ENCODE data around the gene TFCP2.

TFCP2 gene

GRCh38 chr12:51171884-51172514 is 936 bp downstream of the TFCP2 start:
- Histone ChIP-seq H3F3A (ENCODE audit: insufficient read depth, low read length) (no peaks in the 10 kb centered on the region), H3K9me2 (replicated peaks; ENCODE audit: insufficient read depth, low read length) (no peaks in the 10 kb centered on the region), H3K9me3 (replicated peaks; ENCODE audit: insufficient read depth, low read length) (no peaks in the 10 kb centered on the region), H3K36me3 (replicated peaks; ENCODE audit: insufficient read depth, low read length) (no peaks in the 10 kb centered on the region), H3K9ac (ENCODE audit: low read length) (peak overlapping the region; percentile 60; the same call in 1 of the 2 replicates), H2AFZ (ENCODE audit: low read length) (peak overlapping the region; percentile 75), H3K4me3 (ENCODE audit: low read length) (peak overlapping the region; percentile 68), H3K4me1 (ENCODE audit: low read length) (no peaks in the 10 kb centered on the region), H3K4me2 (ENCODE audit: low read depth, low read length) (peak overlapping the region; percentile 55), H3K27me3 (replicated peaks; ENCODE audit: insufficient read depth, low read length) (no peaks in the 10 kb centered on the region), H3K27ac (ENCODE audit: low read length) (no peak overlapping the region), H4K20me1 (ENCODE audit: insufficient read depth, low read length) (no peaks in the 10 kb centered on the region), H3K79me2 (ENCODE audit: low read length) (no peaks in the 10 kb centered on the region)
- TF ChIP-seq EZH2 (optimal IDR thresholded peaks at IDR 0.05; ENCODE audit: low read depth, low read length) (no peak), EZH2phosphoT487 (IDR thresholded peaks at IDR 0.05; ENCODE audit: low read length) (no peak)
- TF ChIP-seq, protein P1, sequence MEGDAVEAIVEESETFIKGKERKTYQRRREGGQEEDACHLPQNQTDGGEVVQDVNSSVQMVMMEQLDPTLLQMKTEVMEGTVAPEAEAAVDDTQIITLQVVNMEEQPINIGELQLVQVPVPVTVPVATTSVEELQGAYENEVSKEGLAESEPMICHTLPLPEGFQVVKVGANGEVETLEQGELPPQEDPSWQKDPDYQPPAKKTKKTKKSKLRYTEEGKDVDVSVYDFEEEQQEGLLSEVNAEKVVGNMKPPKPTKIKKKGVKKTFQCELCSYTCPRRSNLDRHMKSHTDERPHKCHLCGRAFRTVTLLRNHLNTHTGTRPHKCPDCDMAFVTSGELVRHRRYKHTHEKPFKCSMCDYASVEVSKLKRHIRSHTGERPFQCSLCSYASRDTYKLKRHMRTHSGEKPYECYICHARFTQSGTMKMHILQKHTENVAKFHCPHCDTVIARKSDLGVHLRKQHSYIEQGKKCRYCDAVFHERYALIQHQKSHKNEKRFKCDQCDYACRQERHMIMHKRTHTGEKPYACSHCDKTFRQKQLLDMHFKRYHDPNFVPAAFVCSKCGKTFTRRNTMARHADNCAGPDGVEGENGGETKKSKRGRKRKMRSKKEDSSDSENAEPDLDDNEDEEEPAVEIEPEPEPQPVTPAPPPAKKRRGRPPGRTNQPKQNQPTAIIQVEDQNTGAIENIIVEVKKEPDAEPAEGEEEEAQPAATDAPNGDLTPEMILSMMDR (IDR thresholded peaks at IDR 0.05; ENCODE audit: low read length): no peak
- DNase-seq: no peak

DNA sequence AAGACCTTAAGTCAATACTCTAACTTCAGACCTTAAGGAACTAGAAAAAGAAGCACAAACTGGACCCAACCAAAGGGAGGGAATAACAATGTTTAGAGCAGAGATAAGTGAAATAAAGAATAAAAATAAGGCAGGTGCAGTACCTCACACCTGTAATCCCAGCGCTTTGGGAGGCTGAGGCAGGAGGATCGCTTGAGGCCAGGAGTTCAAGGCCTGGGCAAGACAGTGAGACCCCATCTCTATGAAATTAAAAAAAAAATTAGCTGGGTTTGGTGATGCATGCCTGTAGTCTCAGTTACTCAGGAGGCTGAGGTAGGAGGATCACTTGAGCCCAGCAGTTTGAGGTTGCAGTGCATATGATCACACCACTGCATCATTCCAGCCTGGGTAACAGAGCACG is 9.1 kb downstream of the TFCP2 start:
- Histone ChIP-seq H3K4me3 (ENCODE audit: low read length) (no peak overlapping the region), H3K4me1 (ENCODE audit: low read length) (no peaks in the 10 kb centered on the region), H3K9me2 (replicated peaks; ENCODE audit: insufficient read depth, low read length) (no peaks in the 10 kb centered on the region), H4K20me1 (ENCODE audit: insufficient read depth, low read length) (no peaks in the 10 kb centered on the region), H3K4me2 (ENCODE audit: low read depth, low read length) (no peak overlapping the region), H3F3A (ENCODE audit: insufficient read depth, low read length) (no peaks in the 10 kb centered on the region), H3K79me2 (ENCODE audit: low read length) (0 out of 2 replicates have a peak, but pooled peaks cover 4% of the 10 kb centered on the region), H3K27me3 (replicated peaks; ENCODE audit: insufficient read depth, low read length) (no peaks in the 10 kb centered on the region), H2AFZ (ENCODE audit: low read length) (no peak overlapping the region), H3K27ac (ENCODE audit: low read length) (no peak overlapping the region), H3K36me3 (replicated peaks; ENCODE audit: insufficient read depth, low read length) (no peaks in the 10 kb centered on the region), H3K9ac (ENCODE audit: low read length) (no peak overlapping the region), H3K9me3 (replicated peaks; ENCODE audit: insufficient read depth, low read length) (no peaks in the 10 kb centered on the region)
- TF ChIP-seq EZH2phosphoT487 (IDR thresholded peaks at IDR 0.05; ENCODE audit: low read length): no peak
- TF ChIP-seq, protein P1 (IDR thresholded peaks at IDR 0.05; ENCODE audit: low read length): no peak
- no peak for TF ChIP-seq EZH2 (optimal IDR thresholded peaks at IDR 0.05; ENCODE audit: low read depth, low read length)
- DNase-seq: no peak

GRCh38 chr12:51162217-51162616 is 10.7 kb downstream of the TFCP2 start:
- Histone ChIP-seq H3F3A (ENCODE audit: insufficient read depth, low read length) (no peaks in the 10 kb centered on the region), H3K27me3 (replicated peaks; ENCODE audit: insufficient read depth, low read length) (no peaks in the 10 kb centered on the region), H3K9ac (ENCODE audit: low read length) (no peak overlapping the region), H3K9me3 (replicated peaks; ENCODE audit: insufficient read depth, low read length) (no peaks in the 10 kb centered on the region), H2AFZ (ENCODE audit: low read length) (no peak overlapping the region), H3K4me3 (ENCODE audit: low read length) (no peak overlapping the region), H3K4me2 (ENCODE audit: low read depth, low read length) (no peak overlapping the region), H3K27ac (ENCODE audit: low read length) (no peak overlapping the region), H3K36me3 (replicated peaks; ENCODE audit: insufficient read depth, low read length) (no peaks in the 10 kb centered on the region), H3K9me2 (replicated peaks; ENCODE audit: insufficient read depth, low read length) (no peaks in the 10 kb centered on the region), H3K79me2 (ENCODE audit: low read length) (0 out of 2 replicates have a peak, but pooled peaks cover 4% of the 10 kb centered on the region), H3K4me1 (ENCODE audit: low read length) (no peaks in the 10 kb centered on the region), H4K20me1 (ENCODE audit: insufficient read depth, low read length) (no peaks in the 10 kb centered on the region)
- DNase-seq: no peak
- TF ChIP-seq EZH2phosphoT487 (IDR thresholded peaks at IDR 0.05; ENCODE audit: low read length): no peak
- no peak for TF ChIP-seq EZH2 (optimal IDR thresholded peaks at IDR 0.05; ENCODE audit: low read depth, low read length)
- TF ChIP-seq, protein P1 (IDR thresholded peaks at IDR 0.05; ENCODE audit: low read length): no peak

Measured in MM.1S (cell line).